ENCODE results near the gene DNAJC6.
"Not testable (repeated sequence)": the region's sequence is repeated elsewhere in the genome, so short reads cannot be mapped to it uniquely, and the experiment has no call there.

DNAJC6 gene

GRCh38 chr1:65425006-65425405 lies 115.7 kb downstream of the DNAJC6 start:
- no peak for DNase-seq

GRCh38 chr1:65425697-65426096 lies 116.4 kb downstream of the DNAJC6 start:
- DNase-seq, result no peak

GRCh38 chr1:65429078-65429477 lies 119.7 kb downstream of the DNAJC6 start:
- no peak for DNase-seq

GRCh38 chr1:65429806-65430205 lies 120.5 kb downstream of the DNAJC6 start:
- no peak for DNase-seq

- DNase-seq, result no peak
Observed at GRCh38 chr1:65431111-65431705, 121.9 kb downstream of the DNAJC6 start.

GRCh38 chr1:65432918-65433317 lies 123.6 kb downstream of the DNAJC6 start:
- DNase-seq, result no peak

- DNase-seq, result no peak
Observed at GRCh38 chr1:65434255-65434654, 124.9 kb downstream of the DNAJC6 start.

GRCh38 chr1:65434760-65435159 lies 125.4 kb downstream of the DNAJC6 start:
- DNase-seq, result no peak

- no peak for DNase-seq
Observed at GRCh38 chr1:65435987-65436386, 126.6 kb downstream of the DNAJC6 start.

- no peak for DNase-seq
Observed at GRCh38 chr1:65437616-65438015, 128.3 kb downstream of the DNAJC6 start.

GRCh38 chr1:65440322-65440900 lies 131.1 kb downstream of the DNAJC6 start:
- DNase-seq, result no peak

GRCh38 chr1:65440915-65441314 lies 131.6 kb downstream of the DNAJC6 start:
- DNase-seq, result no peak

GRCh38 chr1:65441464-65441863 lies 132.1 kb downstream of the DNAJC6 start:
- DNase-seq, result no peak

- no peak for DNase-seq
Observed at GRCh38 chr1:65442442-65442841, 133.1 kb downstream of the DNAJC6 start.

- DNase-seq, result no peak
Observed at GRCh38 chr1:65443647-65444046, 134.3 kb downstream of the DNAJC6 start.

- DNase-seq, result no peak
Observed at GRCh38 chr1:65444128-65444640, 134.8 kb downstream of the DNAJC6 start.

- no peak for DNase-seq
Observed at GRCh38 chr1:65445837-65446236, 136.5 kb downstream of the DNAJC6 start.

- DNase-seq, result no peak
Observed at GRCh38 chr1:65449214-65449823, 140.0 kb downstream of the DNAJC6 start.

- DNase-seq, result not testable (repeated sequence)
Observed at GRCh38 chr1:65455678-65456077, 146.3 kb downstream of the DNAJC6 start.

- DNase-seq, result no peak
Observed at GRCh38 chr1:65456481-65456880, 147.1 kb downstream of the DNAJC6 start.

- DNase-seq, result no peak
Observed at GRCh38 chr1:65457868-65458267, 148.5 kb downstream of the DNAJC6 start.

GRCh38 chr1:65458730-65459396 lies 149.5 kb downstream of the DNAJC6 start:
- DNase-seq, result peak in 5 of 56 donors; percentile 1 to 18 (median 12)

All from nucleus accumbens (tissue), 56 donors.